Measurements from ENCODE around the gene GRIN2A.

The GRIN2A gene

DNA sequence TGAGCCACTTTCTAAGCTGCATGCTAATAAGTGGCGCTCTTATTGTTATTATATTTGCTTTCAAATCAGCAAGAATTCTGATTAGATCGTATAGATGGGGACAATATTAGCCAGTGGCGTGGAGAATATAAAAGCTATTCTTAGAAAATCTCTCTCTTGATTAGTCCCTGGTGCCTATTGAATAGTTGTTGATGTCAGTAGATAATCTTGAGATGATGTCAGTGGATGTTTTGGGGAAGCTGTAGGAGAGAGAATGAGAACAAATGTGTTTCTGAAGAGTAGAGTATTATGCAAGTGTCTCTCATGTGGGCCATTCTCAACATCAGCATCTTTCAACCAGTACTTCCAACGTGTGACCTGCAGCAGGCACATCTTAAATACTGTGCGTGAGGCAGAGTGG, 445.7 kb downstream of the GRIN2A start:
- no peak for DNase-seq

DNA sequence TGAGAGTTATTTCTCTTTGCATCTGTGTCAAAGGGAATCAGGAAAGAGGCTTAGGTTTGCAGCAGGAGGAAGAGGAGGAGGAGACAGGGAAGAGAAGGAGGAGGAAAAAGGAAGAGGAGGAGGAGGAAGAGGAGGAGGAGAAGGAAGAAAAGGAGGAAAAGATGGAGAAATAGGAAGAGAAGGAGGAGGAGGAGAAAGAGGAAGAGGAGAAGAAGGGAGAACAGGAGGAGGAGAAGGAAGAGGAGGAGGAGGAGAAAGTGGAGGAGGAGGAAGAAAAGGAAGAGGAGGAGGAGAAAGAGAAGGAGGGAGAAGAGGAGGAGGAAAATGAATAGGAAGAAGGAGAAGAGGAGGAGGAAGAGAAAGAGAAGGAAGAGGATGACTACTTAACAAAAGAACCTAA, 459.1 kb downstream of the GRIN2A start:
- no peak for DNase-seq

DNA sequence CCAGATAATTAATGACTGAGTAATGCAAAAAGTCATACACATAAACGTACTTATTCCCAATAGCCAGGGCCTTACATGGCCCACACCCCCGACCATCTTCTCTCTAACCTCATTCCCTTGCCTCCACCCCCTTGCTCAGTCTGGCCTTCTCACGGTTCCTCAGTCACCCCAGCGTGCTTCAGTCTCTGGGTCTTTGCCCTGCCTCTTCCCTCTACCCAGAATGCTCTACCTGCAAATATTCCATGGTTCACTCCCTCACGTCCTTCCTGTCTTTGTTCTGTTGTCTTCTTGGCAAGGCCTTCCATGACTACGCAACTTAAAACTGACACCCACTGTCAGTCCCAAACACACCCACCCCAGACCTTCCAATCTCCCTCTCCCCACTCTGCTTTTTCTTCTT, 468.3 kb downstream of the GRIN2A start:
- no peak for DNase-seq

DNA sequence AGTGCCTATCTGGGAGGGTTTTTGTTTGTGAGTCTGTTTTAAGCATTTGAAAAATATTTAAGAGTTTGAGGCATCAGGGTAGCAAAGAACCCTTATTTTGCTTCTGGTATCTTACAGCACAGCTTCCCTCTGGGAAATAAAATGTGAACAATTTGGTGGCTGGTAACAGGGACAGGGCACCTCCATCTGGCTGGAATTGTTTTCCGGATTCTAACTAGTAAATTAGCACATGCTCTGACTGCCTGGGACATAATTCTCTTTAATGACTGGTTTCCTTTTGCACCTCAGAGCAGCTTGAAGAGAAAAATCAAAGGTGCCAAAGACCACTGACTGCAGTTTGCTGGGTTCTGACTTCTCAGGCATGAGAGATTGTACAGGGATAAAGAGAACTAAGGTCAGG, 469.1 kb downstream of the GRIN2A start:
- DNase-seq, result no peak

DNA sequence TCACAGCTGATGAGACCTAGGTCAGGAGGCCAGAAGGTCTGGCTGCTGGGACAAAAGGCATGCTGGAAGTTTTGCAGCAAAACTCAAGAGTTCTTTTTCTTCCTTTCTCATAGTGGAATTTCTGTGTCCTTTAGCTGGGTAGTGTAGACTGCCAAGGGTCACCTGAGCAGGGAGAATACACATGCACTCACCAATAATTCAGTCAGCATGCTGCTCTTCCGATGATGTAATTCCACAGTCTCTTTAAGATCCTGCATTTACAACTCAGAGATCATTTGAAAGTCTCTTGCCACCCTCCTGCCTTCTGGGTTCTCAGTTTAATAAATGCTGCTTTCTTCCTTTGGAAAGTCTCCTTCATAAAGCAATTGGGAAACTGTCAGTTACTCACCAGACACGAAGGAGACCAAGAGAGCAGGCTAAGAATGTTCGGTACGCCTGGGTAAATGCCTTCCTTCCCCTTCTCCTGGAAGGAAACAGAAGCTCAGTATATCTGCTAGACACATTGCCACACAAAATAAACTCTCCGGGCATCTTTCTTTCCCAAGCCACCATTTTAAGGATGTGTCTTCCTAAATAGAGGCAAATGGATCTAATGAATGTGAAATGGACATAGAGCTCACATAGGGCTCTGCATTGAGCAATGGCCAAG, 473.1 kb downstream of the GRIN2A start:
- no peak for DNase-seq

DNA sequence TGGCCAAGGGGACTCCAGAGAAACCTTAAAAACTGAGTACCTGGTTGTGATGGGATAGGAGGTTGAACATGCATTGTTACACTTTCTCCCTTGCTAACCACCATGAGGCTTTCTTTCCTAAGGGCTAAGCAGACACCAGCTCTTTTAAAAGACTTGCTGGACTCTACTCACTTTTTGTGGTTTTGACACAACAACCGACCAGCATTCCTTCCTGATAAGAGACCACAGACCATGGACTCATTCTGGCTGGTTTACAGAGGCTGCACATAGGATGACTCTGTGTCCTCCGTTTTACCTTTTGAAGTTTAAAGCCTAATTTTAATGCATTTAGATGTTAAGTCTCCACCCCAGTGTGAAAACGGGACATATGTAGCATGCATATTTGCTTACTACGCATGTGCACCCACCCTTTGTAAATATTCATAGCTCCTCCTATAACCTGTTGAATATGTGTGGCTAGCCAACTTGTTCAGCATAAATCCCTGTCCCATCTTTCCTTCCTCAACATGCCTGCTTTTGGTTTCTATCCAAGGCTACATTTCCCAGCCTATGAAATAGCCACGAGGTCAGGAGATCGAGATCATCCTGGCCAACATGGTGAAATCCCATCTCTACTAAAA, 475.9 kb downstream of the GRIN2A start:
- DNase-seq, result no peak

DNA sequence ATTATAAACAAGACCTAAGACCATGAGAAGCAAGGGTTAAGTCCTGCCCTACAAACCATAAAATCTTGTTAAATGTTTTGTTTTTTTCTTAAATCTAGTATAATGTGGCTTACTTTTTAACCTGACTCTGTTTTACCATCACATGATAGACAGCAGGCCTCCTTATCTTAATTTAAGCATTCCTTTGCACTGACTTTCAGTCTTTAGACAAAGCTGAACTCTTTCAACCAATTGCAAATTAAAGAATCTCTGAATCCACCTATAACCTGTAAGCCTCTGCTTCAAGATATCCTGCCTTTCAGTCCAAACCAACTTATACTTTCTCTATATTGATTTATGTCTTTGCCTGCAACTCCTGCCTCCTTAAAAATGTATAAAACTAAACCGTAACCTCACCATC, 478.5 kb downstream of the GRIN2A start:
- DNase-seq, result no peak

Data from HCEC 1CT (cell line).